Fibroblast of skin of right quadriceps (primary cell): Measurements from ENCODE around the gene MED20.
"Not testable (repeated sequence)": the region's sequence is repeated elsewhere in the genome, so short reads cannot be mapped to it uniquely, and the experiment has no call there.

Experiments used
- DNase-seq: peaks from one replicate; pipeline ENCODE4 v3.0.0-alpha.2; 2013

Gene MED20, protein sequence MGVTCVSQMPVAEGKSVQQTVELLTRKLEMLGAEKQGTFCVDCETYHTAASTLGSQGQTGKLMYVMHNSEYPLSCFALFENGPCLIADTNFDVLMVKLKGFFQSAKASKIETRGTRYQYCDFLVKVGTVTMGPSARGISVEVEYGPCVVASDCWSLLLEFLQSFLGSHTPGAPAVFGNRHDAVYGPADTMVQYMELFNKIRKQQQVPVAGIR

DNA sequence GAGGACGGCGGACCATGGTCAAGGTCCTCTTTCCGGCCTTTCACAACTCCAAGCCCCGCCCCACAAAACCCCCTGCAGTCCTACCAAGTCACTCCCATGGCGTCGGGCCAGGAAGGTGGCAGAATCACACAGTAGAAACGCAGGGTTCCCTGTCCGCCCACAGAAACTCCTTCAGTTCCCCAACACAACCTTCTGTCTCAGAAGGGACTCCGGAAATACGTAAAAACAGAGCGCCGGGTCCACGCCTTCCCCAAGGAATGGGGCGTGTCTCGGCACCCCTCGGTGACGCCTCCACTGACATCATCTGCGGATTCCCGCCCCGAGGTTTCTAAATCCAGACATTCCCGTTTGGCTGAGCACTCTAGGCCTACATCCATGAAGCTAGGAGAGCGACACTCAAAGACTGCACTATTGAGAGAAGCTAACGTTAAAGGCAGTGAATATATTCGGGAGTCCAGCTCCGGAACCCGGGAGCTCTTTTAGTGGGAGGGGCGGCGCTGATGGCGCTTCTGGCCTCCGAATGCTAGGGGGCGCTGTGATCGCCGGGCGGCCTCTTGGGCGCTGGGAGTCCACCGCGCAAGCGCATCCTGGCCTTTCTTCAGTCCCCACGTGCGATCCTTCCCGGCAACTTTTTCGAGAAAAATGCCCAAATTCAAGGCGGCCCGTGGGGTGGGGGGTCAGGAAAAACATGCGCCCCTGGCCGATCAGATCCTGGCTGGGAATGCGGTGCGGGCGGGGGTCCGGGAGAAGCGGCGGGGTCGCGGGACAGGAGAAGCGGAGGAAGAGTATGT lies at the start of gene MED20, which contains the start of gene BYSL:
Gene MED20, minus strand, starts transcription at position 219 of the 791 bp plus-strand sequence. Its CDS starts 121 bp downstream, at position 98.
Gene BYSL, plus strand, starts transcription at position 579 of the 791 bp plus-strand sequence. Its CDS starts 64 bp downstream, at position 643.
- peak; percentile 94 for DNase-seq

DNA sequence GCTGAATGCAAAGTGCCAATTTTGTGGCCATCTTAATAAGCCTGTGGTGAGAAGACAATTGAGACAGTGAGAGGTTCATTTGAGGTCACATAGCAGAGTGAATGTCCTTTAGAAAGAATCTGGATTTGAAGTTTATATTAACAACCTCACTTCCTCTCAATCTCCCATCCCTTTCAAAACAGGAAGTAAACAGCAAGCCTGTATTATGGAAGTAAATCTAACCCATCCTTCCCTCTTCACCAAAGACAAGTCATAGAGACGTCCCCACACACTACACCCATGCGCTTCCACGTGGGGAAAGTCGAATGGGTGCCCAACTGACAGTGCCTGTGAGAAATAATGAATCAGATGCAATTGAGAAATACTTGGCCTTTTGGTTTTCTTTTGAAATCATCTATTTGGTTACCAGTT lies 49.5 kb upstream of the MED20 start:
- peak; percentile 3 for DNase-seq

DNA sequence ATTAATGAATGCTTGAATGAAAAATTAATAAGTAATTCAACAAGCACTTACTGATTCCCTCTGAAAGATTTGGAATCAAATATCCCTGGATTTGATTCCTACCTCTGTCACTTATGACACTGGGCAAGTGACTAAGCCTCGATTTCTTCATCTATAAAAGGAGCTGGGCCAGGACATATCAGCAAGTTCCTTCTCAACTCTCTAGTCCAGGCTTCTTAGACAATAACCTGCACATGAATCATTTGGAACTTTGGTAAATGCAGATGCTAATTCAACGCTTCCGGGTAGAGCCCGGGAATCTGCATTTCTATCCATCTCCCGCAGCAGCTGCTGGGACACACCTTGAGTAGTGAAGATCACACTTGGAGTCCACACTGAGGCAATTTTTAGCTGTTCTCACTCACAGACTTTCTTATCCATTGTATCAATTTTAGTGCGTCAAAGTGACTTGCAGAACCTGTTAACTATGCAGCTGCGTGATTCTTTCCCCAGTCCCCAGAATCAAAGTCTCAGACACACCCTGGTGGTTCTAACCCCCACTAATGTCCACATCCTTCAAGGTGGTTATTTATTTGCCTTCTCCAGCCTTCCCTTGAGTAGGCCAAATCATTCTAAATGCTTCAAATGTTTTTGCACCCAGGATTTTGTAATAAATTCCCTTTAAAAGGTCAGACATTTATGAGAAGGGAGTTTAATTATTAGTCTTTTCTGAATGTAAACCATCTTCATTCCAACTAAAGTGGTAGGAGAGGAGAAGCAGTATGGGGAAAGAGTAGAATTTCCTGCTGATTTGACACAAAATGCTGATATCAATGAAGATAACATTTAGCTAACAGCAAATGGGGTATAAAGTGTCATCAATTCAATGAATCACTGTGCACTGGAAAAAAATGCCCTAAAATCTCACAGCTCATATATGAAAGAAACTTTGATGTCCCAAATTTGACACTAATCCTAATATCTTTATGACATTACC lies 46.7 kb upstream of the MED20 start:
- DNase-seq, result no peak

DNA sequence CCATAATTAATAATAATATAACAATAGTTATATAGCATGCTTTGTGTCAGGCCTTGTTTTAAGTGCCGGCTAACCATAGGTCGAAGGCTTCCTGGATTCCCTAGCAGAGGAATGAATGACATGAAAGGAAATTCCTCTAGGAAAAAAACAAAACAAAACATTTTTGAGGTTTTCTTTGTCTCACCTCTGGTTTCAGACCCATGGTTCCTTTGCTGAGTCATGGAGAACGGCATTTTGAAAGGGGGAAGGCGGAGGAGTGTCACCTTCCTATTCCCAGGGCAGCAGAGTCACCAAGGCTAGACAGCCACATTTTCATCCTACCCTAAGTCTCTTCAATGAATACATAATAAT lies 46.0 kb upstream of the MED20 start:
- peak; percentile 35 for DNase-seq

DNA sequence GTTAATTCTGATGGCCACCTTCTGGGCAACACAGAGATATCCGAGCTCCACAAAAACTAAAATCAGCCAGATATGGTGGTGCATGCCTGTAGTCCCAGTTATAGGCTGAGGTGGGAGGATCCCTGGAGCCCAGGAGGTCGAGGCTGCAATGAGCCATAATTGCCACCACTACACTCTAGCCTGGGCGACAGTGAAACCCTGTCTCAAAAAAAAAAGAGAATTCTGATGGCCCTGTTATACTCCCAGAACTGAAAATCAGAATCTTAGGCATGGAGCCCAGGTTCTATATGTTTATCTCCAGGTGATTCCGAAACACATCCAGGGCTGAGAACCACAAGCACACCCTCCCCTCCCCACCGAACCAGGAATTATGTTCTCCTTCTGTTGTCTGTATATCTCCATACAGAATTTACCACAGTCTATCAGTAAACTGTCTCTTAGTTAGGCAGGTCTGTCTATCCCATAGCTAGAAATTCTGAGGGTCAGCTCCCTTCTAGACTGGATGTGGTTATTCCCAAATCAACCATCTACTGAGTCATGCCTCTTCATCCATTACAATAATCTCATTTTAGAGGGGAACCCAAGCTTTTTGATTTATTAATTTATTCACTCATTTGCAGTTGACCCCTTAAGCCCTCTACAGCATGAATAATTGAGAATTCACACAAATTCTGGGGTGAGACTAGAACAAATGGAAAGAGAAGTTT lies 45.4 kb upstream of the MED20 start:
- no peak for DNase-seq

DNA sequence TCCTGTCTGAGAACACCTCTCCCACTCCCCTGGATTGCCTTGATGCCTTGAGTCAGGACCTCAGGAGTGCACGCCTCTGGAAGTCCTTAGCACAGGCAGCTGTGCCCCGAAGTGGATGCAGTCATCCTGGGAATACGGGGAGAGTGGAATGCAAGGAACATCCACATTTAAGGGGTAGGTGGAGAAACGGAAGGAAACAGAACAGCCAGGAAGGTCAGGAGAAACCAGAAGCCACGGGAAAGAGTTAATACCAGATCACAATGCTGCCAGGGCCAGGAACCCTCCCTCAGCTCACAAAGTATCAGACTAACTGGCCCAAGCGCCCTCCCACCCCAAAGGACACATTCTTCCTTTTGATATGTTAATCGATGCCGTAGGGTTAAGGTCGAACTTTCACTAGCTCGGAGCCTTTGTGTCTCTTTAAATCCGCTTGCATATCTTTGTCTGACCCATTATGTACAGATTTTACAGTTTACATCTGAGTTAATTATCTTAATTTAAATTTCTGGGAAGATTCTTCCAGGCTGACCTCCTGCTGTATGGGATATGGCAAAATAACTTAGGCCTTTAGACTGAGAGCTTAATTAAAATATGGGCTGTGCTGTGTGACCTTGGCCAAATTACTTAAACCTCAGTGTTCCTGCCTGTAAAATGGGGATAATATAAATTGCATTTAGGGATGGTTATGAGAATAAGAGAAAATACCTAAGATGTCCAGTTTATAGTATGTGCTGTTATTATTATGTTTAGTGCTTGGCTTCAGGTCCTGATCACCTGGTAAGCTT lies 44.7 kb upstream of the MED20 start:
- no peak for DNase-seq

DNA sequence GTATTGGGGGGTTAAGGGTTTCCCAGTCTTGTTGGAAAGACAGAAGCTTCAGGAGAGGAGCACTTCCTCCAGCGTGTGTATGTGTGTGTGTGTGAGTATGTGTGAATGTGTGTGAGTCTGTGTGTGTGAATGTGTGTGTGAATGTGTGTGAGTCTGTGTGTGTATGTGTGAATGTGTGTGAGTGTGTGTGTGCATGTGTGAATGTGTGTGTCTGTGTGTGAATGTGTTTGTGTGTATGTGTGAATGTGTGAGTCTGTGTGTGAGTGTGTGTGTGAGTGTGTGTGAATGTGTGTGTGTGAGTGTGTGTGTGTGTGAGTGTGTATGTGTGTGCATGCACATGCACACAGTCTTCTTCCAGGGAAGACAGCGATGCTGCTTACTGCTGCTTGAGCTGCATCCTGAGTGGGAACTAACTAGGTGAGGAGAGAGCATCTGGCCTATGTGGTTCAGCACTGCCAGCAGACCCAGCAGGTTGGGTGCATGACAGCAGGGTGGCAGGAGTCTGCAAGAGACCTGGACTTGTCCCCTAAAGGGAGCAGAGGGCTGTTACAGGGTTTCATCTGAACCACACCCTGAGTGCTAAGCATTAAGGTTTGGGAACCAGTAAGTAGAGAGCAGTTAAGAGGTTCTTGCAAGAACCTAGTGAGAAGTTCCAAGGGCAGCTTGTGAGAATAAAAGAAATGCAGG lies 43.4 kb upstream of the MED20 start:
- DNase-seq, result no peak

DNA sequence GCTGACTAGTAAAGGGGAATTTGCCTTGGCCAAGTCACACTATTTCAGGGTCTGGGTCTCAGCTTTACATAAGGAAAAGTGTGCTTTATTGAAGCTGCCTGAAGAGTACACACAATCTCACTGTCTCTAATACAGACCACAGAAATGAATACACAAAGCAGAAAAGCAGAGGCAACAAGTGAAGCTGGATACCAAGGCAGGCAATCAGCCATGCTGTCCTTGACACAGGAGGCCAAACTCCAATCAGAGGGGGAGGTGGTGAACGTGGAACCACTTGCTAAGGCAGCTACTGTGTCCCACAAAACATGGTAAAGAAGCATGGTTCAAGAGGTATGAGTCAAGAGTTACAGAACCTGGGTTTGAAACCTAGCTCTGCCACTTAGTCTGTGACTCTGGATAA lies 42.4 kb upstream of the MED20 start:
- no peak for DNase-seq

DNA sequence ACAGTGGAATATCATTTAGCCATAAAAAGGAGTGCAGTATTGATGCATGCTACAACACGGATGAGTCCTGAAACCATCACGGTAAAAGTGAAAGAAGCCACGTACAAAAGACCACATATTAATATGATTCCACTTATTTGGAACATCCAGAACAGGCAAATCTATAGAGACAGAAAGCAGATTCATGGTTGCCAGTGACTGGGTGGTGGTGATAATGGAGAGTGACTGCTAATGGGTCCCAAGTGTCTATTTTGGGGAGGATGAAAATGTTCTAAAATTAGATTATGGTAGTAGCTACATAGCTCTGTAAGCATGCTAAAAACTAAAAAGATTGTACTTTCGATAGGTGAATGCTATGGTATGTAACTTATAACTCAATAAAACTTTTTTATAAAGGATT lies 39.1 kb upstream of the MED20 start:
- DNase-seq, result no peak

DNA sequence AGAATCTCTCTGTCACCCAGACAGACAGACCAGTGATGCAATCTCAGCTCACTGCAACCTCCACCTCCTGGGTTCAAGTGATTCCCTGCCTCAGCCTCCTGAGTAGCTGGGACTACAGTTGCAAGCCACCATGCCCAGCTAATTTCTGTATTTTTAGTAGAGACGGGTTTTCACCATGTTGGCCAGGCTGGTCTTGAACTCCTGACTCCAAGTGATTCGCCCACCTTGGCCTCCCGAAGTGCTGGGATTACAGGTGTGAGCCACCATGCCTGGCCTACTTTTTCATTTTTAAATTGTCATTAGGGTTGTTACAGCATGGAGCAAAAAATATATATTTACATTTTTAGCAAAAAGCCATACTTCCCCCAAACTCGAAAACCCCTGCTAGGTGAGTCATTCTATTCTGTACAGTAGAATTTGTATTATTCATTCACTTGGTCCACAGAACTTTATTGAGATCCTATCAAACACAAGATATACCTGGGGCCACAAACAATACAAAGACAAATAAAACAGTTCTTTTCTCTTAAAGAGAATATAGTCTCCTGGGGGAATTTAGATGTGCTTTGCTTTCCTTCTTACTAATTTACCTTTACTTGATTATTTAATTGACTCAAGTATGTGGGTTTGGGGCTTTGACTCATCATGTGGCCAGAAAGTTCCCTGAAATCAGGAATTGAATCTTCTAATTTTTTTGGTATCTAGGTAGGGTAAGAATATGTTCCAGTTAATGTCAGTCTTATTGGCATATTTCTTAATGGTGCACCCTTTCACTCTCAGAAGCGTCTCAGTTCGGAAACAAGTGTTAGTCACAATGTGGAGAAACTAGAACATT lies 37.3 kb upstream of the MED20 start:
- DNase-seq, result no peak

DNA sequence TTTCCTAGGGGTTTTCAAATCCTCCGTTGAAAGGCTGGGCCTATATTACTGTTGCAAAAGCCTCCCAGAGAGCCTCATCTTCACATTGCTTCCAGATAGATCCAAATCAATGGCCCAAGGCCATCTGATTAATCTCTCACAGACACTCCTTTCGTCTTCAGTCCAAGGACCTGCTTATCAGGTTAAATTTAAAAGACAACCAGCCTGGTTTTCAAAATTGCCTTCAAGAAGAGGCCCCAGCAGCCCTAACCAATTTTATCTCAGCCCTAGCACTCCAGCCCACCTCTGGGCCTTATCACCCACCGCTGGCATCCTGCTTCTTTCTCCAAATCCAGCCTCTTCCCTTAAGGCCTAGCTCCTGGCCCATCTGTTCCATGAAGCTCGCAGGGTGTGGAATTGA lies 36.2 kb upstream of the MED20 start:
- DNase-seq, result no peak

DNA sequence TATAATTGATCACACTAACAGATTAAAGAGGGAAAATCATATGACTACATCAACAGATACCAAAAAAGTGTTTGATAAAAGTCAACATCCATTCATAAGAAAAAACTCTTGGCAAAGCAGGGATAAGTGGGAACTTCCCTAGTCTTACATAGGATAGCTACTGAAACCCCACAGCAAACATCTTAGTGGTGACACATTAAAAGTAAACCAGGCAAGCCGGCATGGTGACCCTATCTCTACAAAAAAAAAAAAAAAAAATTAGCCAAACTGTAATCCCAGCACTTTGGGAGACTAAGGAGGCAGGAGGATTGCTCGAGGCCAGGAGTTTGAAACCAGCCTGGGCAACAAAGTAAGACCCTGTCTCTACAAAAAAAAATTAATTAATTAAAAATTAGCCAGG lies 34.5 kb upstream of the MED20 start:
- DNase-seq, result no peak

DNA sequence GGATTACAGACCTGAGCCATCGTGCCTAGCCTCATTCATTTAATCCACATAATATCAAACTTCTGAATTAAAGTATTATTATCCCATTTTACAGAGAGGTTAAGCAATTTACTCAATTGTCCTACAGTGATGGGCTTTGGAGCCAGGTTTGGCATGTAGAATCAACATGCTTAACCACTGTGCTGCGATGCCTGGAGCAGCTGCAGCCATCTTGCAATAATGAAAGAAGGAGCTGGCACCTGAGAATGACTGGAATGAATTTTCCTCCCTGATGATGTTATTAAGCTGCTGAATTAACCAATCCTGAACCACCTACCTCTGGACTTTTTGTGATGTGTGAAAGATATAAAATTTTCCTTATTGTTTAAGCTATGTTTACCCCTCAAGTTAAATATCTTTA lies 33.7 kb upstream of the MED20 start:
- no peak for DNase-seq

DNA sequence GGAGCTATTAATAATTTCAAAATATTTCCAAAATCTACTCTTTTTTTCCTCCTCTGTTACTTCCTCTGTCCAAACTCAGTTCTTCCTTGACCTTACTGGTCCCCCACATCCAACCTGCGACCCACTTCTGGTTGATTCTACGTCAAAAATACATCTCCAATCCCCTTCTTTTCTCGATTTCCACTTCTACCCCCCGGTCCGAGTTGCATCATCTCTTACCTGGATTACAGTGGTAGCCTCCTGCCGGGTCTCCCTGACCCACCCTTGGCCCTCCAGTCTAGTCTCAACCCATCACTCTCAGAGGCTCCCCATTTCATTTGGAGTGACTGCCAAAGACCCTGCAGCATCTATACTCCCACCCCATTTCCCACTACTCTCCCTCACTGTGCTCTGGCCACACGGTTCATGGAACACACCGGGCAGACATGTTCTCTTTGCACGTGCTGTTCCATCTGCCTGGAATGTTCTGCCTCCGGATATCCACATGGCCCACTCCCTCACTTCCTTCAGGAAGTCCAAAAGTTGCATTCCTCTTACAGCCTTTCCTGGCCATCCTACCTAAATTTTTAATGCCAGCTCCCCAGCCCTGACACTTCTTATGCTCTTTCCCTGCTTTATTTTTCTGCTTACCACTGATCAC lies 26.8 kb upstream of the MED20 start:
- DNase-seq, result no peak

DNA sequence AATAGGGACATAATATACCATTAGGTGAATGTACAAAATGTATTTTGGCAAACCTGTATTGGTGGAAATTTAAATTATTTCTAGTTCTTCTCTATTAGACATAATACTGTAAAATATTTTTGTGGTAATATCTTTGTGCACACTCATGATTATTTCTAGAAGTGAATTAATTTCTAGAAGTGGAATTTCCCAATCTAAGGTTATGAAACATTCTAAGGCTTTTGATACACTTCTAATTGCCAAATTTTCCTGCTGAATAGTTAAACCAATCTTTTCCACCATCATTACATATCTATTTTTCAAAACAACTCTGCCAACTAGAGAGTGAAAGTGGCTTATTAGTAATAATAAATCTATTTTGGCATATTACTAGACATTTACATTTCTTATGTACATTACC lies 22.5 kb upstream of the MED20 start:
- no peak for DNase-seq

DNA sequence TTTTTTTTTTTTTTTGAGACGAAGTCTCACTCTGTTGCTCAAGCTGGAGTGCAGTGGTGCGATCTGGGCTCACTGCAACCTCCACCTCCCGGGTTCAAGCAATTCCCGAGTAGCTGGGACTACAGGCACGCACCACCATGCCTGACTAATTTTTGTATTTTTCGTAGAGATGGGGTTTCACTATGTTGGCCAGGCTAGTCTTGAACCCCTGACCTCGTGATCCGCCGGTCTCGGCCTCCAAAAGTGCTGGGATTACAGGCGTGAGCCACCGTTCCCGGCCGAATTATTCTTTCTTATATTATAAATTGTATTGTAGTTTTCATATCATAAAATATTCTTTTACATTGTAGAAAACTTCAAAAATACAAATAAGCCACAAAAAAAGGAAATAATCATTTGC lies 21.9 kb upstream of the MED20 start:
- not testable (repeated sequence) for DNase-seq

DNA sequence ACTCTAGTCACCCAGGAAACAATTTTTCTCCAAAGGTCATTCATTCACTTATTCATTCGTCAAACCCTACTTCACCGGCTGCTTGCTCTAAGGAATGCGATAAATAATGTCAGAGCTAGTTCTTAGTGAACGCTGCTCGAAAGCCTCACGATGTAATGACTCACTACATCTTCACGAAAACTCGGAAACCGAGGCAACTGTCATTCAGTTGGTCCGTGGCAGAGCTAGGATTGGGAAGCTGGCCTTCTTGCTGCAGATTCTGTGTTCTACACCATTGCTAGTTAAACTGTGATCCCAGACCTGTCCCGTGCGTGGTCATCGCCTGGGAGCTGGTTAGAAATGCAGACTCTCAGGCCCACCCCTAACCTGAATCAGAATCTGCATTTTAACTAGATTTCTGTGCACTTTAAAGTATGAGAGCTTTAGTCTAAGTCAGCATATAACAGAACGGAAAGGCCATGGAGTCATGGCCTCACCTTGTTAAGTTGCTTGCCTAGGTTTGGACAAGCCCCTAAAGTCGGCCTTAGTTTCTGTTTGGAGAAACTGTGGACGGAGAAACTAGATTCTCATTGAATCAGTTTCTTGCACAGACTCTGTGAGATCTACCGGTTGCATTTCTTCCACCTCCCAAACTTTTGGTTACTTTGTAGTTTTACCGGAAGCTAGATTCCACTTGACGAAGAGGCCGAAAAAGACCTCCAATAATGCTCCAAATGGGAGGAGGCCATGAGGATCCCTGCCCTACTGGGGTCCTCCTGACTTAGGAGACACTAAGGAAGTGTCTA lies 21.3 kb upstream of the MED20 start:
- no peak for DNase-seq

DNA sequence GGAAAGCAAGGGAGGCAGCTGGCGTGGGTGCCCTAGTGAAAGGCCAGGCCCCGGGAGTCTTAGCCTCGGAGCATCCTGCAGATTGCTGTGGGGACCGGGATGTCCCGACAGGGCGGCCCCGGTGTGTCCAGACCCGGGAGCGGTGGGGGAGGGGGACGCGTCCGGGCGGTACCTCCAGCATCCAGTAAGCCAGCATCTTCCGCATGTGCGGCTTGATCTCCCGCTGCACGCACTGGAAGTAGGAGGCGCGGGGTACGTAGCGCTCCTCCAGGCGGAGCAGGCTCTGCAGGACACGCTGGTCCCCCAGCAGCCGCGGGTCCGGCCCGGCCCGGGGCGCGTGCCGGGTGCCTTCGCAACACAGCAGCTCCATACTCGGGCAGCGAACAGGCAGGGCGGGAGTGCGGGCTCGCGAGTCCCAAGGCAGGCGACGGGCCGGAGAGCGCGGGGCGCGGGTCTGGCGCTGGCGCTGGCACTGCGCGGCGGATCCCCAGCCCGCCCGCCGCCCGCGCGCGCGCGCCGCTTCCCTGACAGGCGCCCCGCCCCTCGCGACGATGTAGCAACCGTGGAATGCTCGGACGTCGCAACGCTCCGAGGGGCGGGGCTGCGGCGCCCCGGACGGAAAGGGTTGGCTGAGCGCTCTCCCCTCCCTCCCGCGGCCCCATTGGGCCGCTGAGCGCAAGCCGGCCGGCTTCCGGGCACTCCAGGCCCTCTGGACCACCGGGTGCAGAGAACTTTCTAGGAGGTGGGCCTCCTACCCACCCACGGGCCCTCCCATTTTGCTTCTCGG lies 20.5 kb upstream of the MED20 start, which contains the start of gene CCND3:
Gene CCND3, minus strand, starts transcription at position 529 of the 787 bp plus-strand sequence. Its CDS starts 159 bp downstream, at position 370.
- peak; percentile 90 for DNase-seq
